BE2C (cell line): Measurements from ENCODE around the gene SWT1.

Source experiments
- DNase-seq: peaks from one replicate; pipeline ENCODE4 v3.0.0-alpha.2; 2020
- H3K27me3 ChIP-seq: fragments of 250-450 bp; sonication (Bioruptor Pico); 2 replicates; pipeline ENCODE4 v1.5.1; 2020; ENCODE audit warnings: mild to moderate bottlenecking
- H3K36me3 ChIP-seq: fragments of 250-450 bp; sonication (Bioruptor Pico); 2 replicates; pipeline ENCODE4 v1.5.1; 2020; ENCODE audit warnings: mild to moderate bottlenecking
- H3K4me1 ChIP-seq: fragments of 250-450 bp; sonication (Bioruptor Pico); 2 replicates; pipeline ENCODE4 v1.5.1; 2020
- H3K4me3 ChIP-seq: 2 replicates; pipeline ENCODE4 v1.5.1; 2011; ENCODE audit warnings: low read depth, low read length
- H3K9me3 ChIP-seq: fragments of 250-450 bp; sonication (Bioruptor Pico); 2 replicates; pipeline ENCODE4 v1.5.1; 2020
- CTCF ChIP-seq: IDR thresholded peaks from 2 replicates; pipeline ENCODE4 v1.5.1; 2012; ENCODE audit warnings: mild to moderate bottlenecking, low read depth, low read length

The SWT1 gene

DNA sequence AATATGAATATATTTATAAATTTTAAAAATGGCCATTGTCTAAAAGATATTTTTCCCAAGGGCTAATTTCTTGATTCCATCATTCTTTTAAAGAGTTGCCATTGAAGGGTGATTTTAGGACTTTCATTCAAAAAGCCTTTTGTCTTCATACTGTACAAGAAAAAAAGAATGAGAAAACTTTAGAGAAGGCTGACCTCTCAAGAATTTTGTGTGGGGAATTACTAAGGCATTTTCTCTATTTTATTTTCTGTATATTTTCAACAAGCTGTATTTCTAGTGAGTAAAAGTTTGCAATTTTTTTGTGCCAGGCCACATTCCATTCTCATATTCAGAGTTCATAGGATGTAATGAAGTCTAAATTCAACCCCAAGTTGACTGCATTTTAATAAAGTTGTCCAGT is 110.7 kb downstream of the SWT1 start:
- Histone ChIP-seq H3K36me3 (no peaks in the 10 kb centered on the region), H3K27me3 (peaks cover 4% of the 10 kb centered on the region; the same call in 1 of the 2 replicates), H3K4me1 (no peaks in the 10 kb centered on the region), H3K4me3 (no peak overlapping the region), H3K9me3 (no peaks in the 10 kb centered on the region)
- DNase-seq, result no peak
- TF ChIP-seq CTCF, result no peak

- peaks cover 4% of the 10 kb centered on the region; the same call in 1 of the 2 replicates for H3K27me3 ChIP-seq
- H3K4me1 ChIP-seq, result no peaks in the 10 kb centered on the region
- no peak for DNase-seq
- no peaks in the 10 kb centered on the region for H3K9me3 ChIP-seq
- no peak overlapping the region for H3K4me3 ChIP-seq
- H3K36me3 ChIP-seq, result no peaks in the 10 kb centered on the region
- no peak for TF ChIP-seq CTCF
Measured at GRCh38 chr1:185268352-185268751, 111.4 kb downstream of the SWT1 start.

DNA sequence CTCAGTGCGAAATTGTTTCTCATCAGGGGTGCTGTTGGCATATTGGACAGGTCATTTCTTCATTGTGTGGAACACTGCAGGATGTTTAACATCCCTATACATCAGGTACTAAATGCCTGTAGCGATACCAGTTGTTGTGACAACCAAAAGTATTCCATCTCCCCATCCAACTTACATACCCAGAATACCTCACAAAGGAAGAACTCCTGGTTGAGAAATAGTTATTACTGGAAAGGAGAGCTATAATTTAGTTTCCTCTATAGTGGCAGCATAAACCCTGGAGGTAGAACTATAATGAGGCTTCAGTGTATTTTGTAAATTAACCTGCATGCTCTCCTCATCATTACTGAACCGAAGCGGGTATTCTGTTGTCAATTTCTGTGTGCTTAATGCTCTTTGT is 115.0 kb downstream of the SWT1 start:
- no peak for DNase-seq
- peaks cover 4% of the 10 kb centered on the region; the same call in 1 of the 2 replicates for H3K27me3 ChIP-seq
- TF ChIP-seq CTCF, result no peak

DNA sequence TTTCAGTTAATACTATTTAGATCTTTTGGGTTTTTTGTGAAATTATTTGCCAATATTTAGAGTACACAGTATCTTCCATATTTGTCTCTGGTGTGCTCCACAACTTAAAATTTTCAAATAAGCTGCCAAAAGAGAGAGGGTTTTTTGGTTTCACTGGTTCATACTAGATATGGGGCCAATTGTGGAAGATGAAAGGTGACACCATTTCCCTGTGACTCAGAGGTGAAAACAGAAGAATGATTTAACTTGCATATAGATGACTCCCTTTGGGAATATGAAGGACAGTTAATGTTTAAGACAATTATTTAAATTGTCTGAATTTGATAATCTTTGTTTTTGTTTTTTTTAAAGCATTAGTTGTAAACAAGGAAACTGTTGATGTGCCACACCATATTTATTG is 122.6 kb downstream of the SWT1 start:
- Histone ChIP-seq H3K9me3 (no peaks in the 10 kb centered on the region), H3K36me3 (no peaks in the 10 kb centered on the region), H3K4me3 (no peak overlapping the region), H3K27me3 (no peaks in the 10 kb centered on the region), H3K4me1 (no peaks in the 10 kb centered on the region)
- TF ChIP-seq CTCF, result no peak
- no peak for DNase-seq

More for the DNA sequence above, 115.0 kb downstream of the SWT1 start:
- no peaks in the 10 kb centered on the region for H3K36me3 ChIP-seq
- H3K4me3 ChIP-seq, result no peak overlapping the region
- H3K9me3 ChIP-seq, result no peaks in the 10 kb centered on the region
- H3K4me1 ChIP-seq, result no peaks in the 10 kb centered on the region

DNA sequence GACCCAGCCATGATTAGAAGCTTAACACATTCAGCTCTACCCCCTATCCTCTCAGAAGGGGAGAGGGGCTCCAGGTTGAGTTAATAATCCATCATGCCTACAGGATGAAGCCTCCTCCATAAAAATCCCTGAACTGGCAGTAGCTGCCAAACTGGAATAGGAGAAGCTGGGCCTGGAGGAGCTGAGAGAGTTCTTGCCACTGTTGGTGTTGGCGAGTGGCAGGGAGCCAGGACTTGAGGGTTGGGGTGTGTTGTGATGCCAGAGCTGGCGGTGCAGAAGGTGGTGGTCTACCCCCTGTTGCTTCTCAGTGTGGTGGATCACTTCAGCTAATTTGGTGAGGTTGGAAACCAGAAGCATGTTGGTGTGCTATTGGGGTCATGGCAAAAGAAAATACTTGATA is 123.6 kb downstream of the SWT1 start:
- TF ChIP-seq CTCF, result no peak
- H3K9me3 ChIP-seq, result no peaks in the 10 kb centered on the region
- no peak for DNase-seq

DNA sequence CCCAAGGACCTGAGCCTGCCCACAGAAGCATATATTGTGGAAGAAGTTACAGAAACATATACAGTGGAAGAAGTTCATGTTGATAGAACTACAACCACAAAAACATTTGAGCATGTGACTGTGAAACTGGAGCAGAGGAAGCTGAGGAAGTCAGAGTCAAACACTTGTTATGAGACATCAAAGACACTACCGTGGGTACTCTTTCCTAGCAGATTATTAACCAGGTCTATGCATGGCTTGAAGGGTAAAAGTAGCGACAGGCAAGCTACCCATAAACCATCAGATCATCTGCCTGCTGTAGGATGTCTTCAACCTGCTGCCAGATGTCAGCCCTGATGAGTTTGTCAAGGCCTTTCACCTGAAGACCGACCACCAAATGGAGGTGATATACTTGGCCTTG is 124.3 kb downstream of the SWT1 start:
- TF ChIP-seq CTCF, result no peak
- no peak overlapping the region for H3K4me3 ChIP-seq
- no peaks in the 10 kb centered on the region for H3K9me3 ChIP-seq
- no peaks in the 10 kb centered on the region for H3K27me3 ChIP-seq
- H3K36me3 ChIP-seq, result no peaks in the 10 kb centered on the region
- no peaks in the 10 kb centered on the region for H3K4me1 ChIP-seq
- no peak for DNase-seq

More for the DNA sequence above, 123.6 kb downstream of the SWT1 start:
- no peaks in the 10 kb centered on the region for H3K4me1 ChIP-seq
- H3K27me3 ChIP-seq, result no peaks in the 10 kb centered on the region
- H3K4me3 ChIP-seq, result no peak overlapping the region
- H3K36me3 ChIP-seq, result no peaks in the 10 kb centered on the region
